CD4-positive, alpha-beta T cell (primary cell): ENCODE measurements around the gene CAMSAP1. TPM values are rescaled to one million over a fixed set of nuclear protein-coding genes. Genes with fewer than 3 reads are reported as not detected.

ENCODE experiments used
- ATAC-seq: fragments of 200-7000 bp; cut with Tn5 transposase; one replicate; pipeline ENCODE4 v1.10.0; 2022; ENCODE audit warnings: mild to moderate bottlenecking; ENCODE audit not compliant: poor library complexity
- CTCF ChIA-PET: fragments of 350-600 bp; sonication (Branson Sonifier 250); formaldehyde crosslinking; loops from one replicate; lab custom pipeline; 2021; ENCODE audit warnings: antibody characterized with exemption, inconsistent platforms; lab: Charles Lee
- POLR2A ChIA-PET: fragments of 350-600 bp; sonication (Branson Sonifier 250); formaldehyde crosslinking; loops from one replicate; lab custom pipeline; 2021; ENCODE audit warnings: antibody characterized with exemption, inconsistent platforms; lab: Charles Lee
- DNase-seq, 14 experiments: peaks; one replicate each; pipeline ENCODE4 v3.0.0-alpha.2; 2013 to 2020; ENCODE audit warnings: mixed read lengths in 2 of 14
- H3K27ac ChIP-seq, 2 donors: one replicate each; pipeline versions ENCODE4 v1.5.1 to v1.7.0; 2013; ENCODE audit warnings: low read length in 2 of 2, low read depth in 1 of 2, mild to moderate bottlenecking in 1 of 2
- H3K27me3 ChIP-seq, 2 experiments: 1 replicate in 1 of 2; 2 replicates in 1 of 2; pipeline versions ENCODE4 v1.6.1 to v1.7.0; 2013; ENCODE audit warnings: low read length in 2 of 2, control low read depth in 1 of 2, mild to moderate bottlenecking in 1 of 2, moderate library complexity in 1 of 2; ENCODE audit not compliant: insufficient read depth in 2 of 2, control insufficient read depth in 1 of 2
- H3K36me3 ChIP-seq: one replicate; pipeline ENCODE4 v1.6.1; 2013; ENCODE audit warnings: low read length, control low read depth; ENCODE audit not compliant: insufficient read depth
- H3K4me1 ChIP-seq: one replicate; pipeline ENCODE4 v1.6.1; 2013; ENCODE audit warnings: low read length, control low read depth; ENCODE audit not compliant: insufficient read depth
- H3K4me3 ChIP-seq: one replicate; pipeline ENCODE4 v1.5.1; 2013; ENCODE audit warnings: mild to moderate bottlenecking, low read length, moderate library complexity
- H3K9me3 ChIP-seq, 2 experiments: 1 replicate in 1 of 2; 2 replicates in 1 of 2; pipeline versions ENCODE4 v1.6.1 to v1.7.0; 2013; ENCODE audit warnings: low read length in 2 of 2, mild to moderate bottlenecking in 2 of 2, control low read depth in 1 of 2, moderate library complexity in 1 of 2; ENCODE audit not compliant: control insufficient read depth in 1 of 2, insufficient read depth in 1 of 2
- H3K27ac Mint-ChIP-seq: one replicate; pipeline ENCODE4 v1.8.0; 2020; ENCODE audit warnings: mixed read lengths
- H3K27me3 Mint-ChIP-seq: one replicate; pipeline ENCODE4 v1.8.0; 2021; ENCODE audit warnings: mixed read lengths
- H3K36me3 Mint-ChIP-seq: one replicate; pipeline ENCODE4 v1.8.0; 2021; ENCODE audit warnings: low read depth, mixed read lengths
- H3K4me1 Mint-ChIP-seq: one replicate; pipeline ENCODE4 v1.8.0; 2021; ENCODE audit warnings: low read depth, mixed read lengths
- H3K4me3 Mint-ChIP-seq: one replicate; pipeline ENCODE4 v1.8.0; 2020; ENCODE audit warnings: mild to moderate bottlenecking, mixed read lengths
- H3K9me3 Mint-ChIP-seq: one replicate; pipeline ENCODE4 v1.8.0; 2020; ENCODE audit warnings: mixed read lengths
- intact Hi-C, 2 experiments: fragments of 100-400 bp; cut with DNase I in 1 of 2; cut with micrococcal nuclease in 1 of 2; formaldehyde crosslinking; loops; one replicate each; pipeline versions ENCODE4 v1.15.1 to v1.9.0; 2023 to 2025; cut with DNase I, micrococcal nuclease
- total RNA-seq, 174 experiments: library from RNA in 2 of 174; stranded (reverse) in 2 of 174; gene quantifications; one replicate each; pipeline ENCODE4 v1.2.3 and lab custom pipeline; 2021 to 2026
- TF ChIP-seq, protein P1 (sequence below): fragments of 200-600 bp; IDR thresholded peaks from one replicate; pipeline ENCODE4 v1.8.0; 2022; ENCODE audit warnings: antibody characterized with exemption, mild to moderate bottlenecking

The CAMSAP1 gene
- total RNA-seq, 2 experiments from 2014 or later, result 16.8 to 18.2 TPM

DNA sequence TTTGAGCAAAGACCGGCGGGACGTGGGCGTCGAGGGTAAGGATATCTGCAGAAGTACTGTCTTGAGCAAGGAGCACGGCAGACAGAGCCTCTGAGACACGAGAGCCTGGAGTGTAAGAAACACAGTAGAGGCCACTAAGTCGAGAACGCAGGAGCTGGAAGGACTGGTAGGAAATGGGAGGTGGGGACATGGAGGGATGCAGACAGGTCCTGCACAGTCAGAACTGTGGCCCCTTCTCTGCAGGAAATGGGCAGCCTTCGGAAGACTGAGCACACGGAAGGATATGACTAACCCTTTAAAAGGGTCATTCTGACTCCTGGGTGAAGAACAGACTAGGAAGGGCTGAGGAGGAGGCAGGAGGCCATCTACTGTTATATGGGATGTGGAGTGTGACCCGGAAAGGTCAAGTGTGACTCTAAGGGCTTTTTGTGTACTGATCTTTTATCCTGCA lies 1.4 kb upstream of the CAMSAP1 start:
- DNase-seq, result peak in 1 of 14 experiments; percentile 29
- Mint-ChIP-seq H3K4me3 (peak overlapping the region; percentile 88), H3K27me3 (no peaks in the 10 kb centered on the region), H3K27ac (peak overlapping the region; percentile 76), H3K9me3 (peaks cover 5% of the 10 kb centered on the region), H3K4me1 (peaks cover 51% of the 10 kb centered on the region), H3K36me3 (peaks cover 51% of the 10 kb centered on the region)
- ChIA-PET POLR2A (interaction anchor here (1.6 to 1.8 kb wide), 2 partner anchors 45 to 53 kb away, joined by 3 to 4 read pairs; partner anchors contain the start of gene UBAC1), CTCF (no interaction called here)
- TF ChIP-seq, protein P1, sequence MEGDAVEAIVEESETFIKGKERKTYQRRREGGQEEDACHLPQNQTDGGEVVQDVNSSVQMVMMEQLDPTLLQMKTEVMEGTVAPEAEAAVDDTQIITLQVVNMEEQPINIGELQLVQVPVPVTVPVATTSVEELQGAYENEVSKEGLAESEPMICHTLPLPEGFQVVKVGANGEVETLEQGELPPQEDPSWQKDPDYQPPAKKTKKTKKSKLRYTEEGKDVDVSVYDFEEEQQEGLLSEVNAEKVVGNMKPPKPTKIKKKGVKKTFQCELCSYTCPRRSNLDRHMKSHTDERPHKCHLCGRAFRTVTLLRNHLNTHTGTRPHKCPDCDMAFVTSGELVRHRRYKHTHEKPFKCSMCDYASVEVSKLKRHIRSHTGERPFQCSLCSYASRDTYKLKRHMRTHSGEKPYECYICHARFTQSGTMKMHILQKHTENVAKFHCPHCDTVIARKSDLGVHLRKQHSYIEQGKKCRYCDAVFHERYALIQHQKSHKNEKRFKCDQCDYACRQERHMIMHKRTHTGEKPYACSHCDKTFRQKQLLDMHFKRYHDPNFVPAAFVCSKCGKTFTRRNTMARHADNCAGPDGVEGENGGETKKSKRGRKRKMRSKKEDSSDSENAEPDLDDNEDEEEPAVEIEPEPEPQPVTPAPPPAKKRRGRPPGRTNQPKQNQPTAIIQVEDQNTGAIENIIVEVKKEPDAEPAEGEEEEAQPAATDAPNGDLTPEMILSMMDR, result no peak
- intact Hi-C loops, result loop anchor here (2.0 to 10.0 kb wide), 4 partner anchors 54 to 1844 kb away; partner anchors contain the start of genes BRD3 (in 1 of the 2), DNLZ (in 1 of the 2), QSOX2 (in 1 of the 2) and UBAC1 (in 1 of the 2)
- H3K4me1 ChIP-seq, result peaks cover 46% of the 10 kb centered on the region
- no peaks in the 10 kb centered on the region for H3K27me3 ChIP-seq
- H3K9me3 ChIP-seq, result peaks cover 8 to 14% of the 10 kb centered on the region in 2 experiments
- peak overlapping the region; percentile 79 for H3K4me3 ChIP-seq
- H3K36me3 ChIP-seq, result peaks cover 17% of the 10 kb centered on the region
- no peak for ATAC-seq
- H3K27ac ChIP-seq, result no peak overlapping the region

DNA sequence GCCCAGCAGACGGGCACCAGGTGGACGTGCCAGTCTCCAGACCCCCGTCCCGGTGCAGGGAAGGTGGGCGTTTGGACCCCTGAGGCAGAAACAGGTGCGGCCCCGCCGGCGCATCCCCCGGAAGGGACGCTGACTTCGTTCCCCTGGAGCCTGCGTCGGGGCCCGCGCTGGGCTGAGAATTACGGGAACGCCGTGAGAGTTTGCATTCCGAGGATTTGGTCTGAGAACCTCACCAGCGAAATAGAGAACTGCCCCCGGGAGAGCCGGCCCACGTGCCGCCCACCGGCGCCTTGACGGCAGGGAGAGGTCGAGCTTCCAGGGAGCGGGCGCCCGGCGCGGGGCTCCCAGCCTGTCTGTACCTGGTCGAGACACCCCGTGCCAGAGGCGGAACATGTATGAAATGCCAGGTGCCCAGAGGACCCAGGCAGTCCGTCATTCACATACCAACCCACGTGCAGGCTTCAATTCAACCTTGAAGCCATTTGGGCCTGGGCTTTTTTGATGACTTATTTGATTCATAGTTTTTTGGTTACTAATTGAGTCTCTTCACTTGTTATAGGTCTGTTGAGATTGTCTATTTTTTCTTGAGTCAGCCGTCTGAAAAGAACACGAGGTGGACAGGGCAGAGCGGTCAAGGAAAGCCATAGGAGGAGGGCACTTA lies 877 bp upstream of the CAMSAP1 start:
- Mint-ChIP-seq H3K4me1 (peaks cover 53% of the 10 kb centered on the region), H3K9me3 (peaks cover 4% of the 10 kb centered on the region), H3K27ac (peak overlapping the region; percentile 76), H3K4me3 (peak overlapping the region; percentile 88), H3K27me3 (no peaks in the 10 kb centered on the region), H3K36me3 (peaks cover 45% of the 10 kb centered on the region)
- peak overlapping the region; percentile 79 for H3K4me3 ChIP-seq
- ATAC-seq, result no peak
- peaks cover 3 to 8% of the 10 kb centered on the region in 2 experiments for H3K9me3 ChIP-seq
- peak in 2 of 14 experiments; percentile 14 to 49 for DNase-seq
- H3K4me1 ChIP-seq, result peaks cover 46% of the 10 kb centered on the region
- CTCF ChIA-PET, result no interaction called here
- intact Hi-C loops, result loop anchor here (2.0 to 10.0 kb wide), 4 partner anchors 54 to 1843 kb away; partner anchors contain the start of genes BRD3 (in 1 of the 2), DNLZ (in 1 of the 2), QSOX2 (in 1 of the 2) and UBAC1 (in 1 of the 2)
- peak overlapping the region in 1 of 2 donors; percentile 61 for H3K27ac ChIP-seq
- TF ChIP-seq, protein P1, result no peak
- peaks cover 11% of the 10 kb centered on the region for H3K36me3 ChIP-seq
- POLR2A ChIA-PET, result interaction anchor here (0.6 to 1.8 kb wide), 6 partner anchors 44 to 191 kb away, joined by 3 to 7 read pairs (median 4); partner anchors contain the start of gene UBAC1
- no peaks in the 10 kb centered on the region for H3K27me3 ChIP-seq

DNA sequence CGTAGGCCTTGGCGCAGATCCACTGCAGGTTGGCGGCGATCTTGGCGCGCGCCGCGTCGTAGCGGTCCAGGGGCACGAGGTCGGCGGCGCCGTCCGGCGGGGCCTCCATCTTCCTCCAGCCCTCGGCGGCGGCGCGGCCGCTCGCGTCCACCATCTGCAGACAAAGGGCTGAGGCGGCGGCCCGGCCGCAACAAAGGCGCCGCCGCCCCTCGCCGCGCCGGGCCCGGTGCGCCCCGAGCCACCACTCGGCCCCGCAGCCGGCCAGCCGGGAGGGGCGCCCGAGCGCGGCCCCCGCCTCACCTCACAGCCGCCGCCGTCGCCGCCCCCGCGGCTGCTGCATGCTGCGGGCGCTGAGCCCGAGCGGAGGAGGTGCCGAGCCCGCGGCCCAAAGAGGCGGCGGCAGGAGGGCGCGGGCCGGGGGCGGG lies 328 bp downstream of the CAMSAP1 start:
- ATAC-seq (no peak), DNase-seq (peak in 1 of 14 experiments; percentile 40)
- POLR2A ChIA-PET, result interaction anchor here (0.6 to 1.8 kb wide), 6 partner anchors 8 to 83 kb away, joined by 3 to 7 read pairs (median 4); partner anchors contain the start of gene UBAC1
- H3K4me3 ChIP-seq, result peak overlapping the region; percentile 48
- H3K9me3 ChIP-seq, result no peaks in the 10 kb centered on the region
- peaks cover 4% of the 10 kb centered on the region for H3K36me3 ChIP-seq
- Mint-ChIP-seq H3K4me3 (no peak overlapping the region), H3K9me3 (peaks cover 4% of the 10 kb centered on the region), H3K27ac (no peak overlapping the region), H3K27me3 (no peaks in the 10 kb centered on the region), H3K4me1 (peaks cover 60% of the 10 kb centered on the region), H3K36me3 (peaks cover 39% of the 10 kb centered on the region)
- H3K27ac ChIP-seq, result no peak overlapping the region
- CTCF ChIA-PET, result interaction anchor here (0.7 to 1.6 kb wide), 2 partner anchors 43 to 61 kb away, joined by 4 read pairs; no protein-coding TSS in a partner anchor
- H3K27me3 ChIP-seq, result no peaks in the 10 kb centered on the region
- TF ChIP-seq, protein P1, result no peak
- peaks cover 46% of the 10 kb centered on the region for H3K4me1 ChIP-seq
- intact Hi-C loops, result loop anchor here (1.0 to 10.0 kb wide), 7 partner anchors 42 to 1842 kb away; partner anchors contain the start of genes TMEM250 (in 2 of the 2), UBAC1 (in 2 of the 2), BRD3 (in 1 of the 2) and QSOX2 (in 1 of the 2)
